GM18868 (cell line): Measurements from ENCODE around the gene NDUFC2.
"Not testable (repeated sequence)": the region's sequence is repeated elsewhere in the genome, so short reads cannot be mapped to it uniquely, and the experiment has no call there.

ENCODE experiments used
- ATAC-seq: cut with Tn5 transposase; IDR thresholded peaks from one replicate; pipeline ENCODE4 v1.9.1; 2021; ENCODE audit warnings: mild to moderate bottlenecking, moderate library complexity; ENCODE audit not compliant: unreplicated experiment

NDUFC2 gene

DNA sequence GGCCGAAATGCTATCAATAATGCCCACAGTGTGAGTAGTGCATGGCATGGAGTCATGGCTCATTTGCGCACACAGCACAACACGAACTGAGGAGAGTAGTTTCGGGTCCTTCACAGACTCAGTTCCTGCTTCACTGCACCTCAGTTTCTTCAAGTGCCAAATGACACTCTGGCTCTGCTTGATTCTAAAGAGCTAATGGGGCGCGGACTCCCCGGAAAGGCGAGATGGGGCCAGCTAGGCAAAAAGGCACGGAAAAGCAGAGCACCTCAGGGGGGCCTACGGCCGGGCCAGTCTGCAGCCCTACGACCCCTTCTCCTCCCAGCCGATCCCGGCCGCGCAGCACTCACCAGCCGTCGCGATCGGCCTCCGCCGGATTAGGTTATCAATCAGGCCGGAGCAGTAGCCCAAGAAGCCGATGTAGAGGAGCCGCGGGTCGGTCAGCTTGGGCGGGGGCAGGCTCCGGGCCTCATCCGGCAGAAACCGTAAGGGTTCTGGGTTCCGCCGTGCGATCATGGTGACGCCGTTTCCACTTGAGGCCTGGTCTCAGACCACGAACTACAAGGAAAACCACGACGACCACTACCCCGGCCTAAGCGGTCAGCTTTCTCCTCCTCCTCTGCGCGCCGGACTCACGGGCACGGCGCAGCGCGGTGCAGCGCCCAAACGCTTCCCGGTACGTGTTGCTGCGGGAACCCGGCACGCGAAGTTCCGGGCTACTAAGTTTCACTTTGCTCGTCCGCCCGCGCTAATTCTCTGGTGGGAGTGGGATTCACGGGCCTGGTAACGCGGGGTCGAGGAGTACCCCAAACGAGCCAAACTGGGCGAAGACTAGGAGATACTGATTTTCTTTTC, at the start of gene NDUFC2:
Gene NDUFC2 (minus strand): TSS at position 631 of the 852 bp plus-strand sequence. CDS start 118 bp downstream, at position 513.
- peak; percentile 83 for ATAC-seq

DNA sequence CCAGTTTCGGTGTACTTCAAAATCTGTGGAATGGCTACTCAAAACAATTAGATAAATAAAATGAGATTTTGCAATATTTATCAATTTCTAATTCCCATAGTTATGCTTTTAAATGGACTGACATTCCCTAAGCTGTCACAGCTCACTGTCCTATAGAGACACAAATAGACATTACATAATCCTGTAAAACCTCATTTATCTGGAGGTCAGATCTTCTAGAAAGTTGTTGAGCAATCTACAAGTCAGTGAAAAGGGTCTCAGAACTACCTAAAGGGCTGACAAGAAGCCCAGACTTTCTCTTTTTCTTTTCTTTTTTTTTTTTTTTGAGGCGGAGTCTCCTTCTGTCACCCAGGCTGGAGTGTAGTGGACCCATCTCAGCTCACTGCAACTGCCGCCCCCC, 47.7 kb upstream of the NDUFC2 start:
- no peak for ATAC-seq

DNA sequence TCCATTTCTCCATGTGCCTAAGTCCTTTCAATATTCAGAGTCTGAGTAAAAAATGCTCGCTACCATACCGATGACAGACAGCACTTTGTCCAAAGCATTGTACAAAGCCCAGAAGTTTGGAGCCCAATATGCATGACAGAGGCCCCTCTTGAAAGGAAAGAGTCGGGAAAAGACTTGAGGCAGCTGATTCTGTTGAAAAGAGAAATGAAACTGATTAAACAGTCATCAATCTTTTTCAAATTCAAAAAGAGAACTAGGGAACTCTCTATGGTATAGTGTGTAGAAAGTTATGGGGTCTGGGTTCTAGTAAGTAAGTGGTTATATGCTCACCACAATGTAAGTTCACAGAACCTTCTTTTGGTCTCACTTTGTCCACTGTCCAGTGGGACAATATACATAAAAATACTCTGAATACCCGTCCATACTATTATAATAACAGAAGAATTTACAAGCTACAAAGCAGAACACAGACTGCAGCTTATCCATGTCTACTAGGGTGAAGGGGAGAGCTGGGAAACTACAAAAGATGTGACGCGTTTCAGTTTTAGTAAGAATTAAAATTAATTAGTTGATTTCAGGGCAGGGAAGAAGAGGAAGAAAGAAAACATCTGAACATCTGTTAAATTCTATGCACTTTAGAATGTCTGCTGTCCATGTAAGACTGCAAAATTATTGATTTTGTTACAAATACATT, 33.1 kb upstream of the NDUFC2 start:
- no peak for ATAC-seq

DNA sequence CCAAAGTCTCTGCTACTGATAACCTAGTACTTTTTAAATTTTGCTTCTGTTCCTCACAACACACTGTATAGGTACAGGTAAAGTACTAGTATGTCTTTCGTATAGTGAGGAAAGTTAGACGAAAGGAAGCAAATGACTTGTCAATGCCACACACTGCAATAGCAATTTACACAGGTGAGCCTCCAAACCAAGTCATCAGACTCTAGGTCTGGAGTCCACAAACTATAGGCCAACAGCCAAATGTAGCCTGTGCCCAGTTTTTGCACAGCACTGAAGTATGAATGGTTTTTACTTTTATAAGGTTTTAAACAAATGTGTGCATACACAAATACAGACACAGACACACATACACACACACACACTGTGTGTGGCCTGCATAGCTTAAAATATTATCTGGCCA, 31.6 kb upstream of the NDUFC2 start:
- ATAC-seq = no peak

DNA sequence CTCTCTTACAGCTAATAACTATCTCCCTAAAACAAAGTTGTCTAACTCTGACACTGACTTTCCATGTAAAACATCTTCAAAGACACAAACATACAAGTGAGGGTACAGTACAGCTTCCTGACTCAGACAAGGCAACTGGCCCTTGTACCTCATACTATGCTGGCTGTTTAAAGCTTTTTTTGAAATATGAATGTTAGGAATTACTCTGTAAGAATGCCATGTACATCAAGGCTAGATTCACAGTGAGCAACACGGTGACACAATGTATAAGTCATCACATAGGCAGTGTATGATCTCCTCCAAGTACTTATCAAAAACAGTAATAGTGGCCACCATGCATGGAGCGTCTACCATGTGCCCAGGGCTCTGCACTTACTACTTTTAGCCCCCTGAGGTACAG, 31.2 kb upstream of the NDUFC2 start:
- ATAC-seq = no peak

DNA sequence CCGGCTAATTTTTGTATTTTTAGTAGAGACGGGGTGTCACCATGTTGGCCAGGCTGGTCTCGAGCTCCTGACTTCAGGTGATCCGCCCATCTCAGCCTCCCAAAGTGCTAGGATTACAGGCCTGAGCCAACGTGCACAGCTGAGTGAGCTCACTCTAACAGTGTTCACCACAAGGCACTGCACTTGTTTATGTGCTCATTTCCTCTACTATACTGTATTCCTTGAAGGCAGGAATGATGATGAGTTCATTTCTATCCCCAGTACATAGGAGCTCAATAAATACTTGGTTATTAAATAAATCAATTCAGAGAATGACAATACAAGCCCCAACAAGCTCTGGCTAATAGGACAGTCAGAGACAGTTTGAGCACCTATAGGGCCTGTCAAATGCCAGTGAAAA, 30.7 kb upstream of the NDUFC2 start:
- no peak for ATAC-seq

DNA sequence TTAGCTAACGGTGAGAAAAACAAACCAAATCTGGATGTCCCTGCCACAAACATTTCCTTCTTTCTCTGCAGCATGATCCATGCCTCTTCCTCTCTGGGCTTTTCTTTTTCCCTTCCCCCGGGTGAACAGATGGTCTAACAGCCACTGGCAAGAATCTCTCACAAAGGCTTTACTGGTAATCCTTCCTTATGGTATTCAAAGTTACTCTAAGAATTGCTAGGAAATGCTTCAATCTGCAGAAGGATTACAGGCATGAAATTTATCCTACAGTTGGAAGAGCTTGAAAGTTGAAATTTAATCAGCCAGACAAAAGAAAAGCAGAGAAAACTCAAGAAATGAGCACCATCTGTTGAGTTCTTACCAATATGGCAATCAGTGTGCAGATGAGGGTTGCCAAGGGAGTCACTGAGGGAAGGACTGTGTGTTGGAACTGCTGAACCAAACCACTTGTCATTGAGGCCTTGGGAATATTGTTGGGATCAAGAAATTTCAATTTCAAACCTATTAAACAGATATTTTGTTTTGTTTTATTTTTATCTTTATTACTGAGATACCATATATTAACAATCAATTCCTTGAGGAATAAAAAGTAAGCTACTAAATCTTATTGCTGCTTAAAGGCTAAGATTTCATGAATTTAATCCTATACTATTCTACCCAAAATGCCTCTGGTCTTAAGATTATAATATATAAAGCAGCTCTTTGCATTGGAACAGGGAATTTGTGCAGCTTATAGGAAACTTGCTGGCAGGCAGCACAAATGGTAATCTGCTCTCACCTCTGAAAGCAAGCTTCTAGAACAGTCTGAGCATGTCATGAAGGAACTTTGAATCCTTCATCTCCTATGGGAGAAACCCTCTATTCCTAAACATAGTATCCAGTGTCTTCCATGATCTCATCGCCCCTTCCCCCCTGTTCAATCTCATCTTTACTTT, 29.7 kb upstream of the NDUFC2 start:
- no peak for ATAC-seq

DNA sequence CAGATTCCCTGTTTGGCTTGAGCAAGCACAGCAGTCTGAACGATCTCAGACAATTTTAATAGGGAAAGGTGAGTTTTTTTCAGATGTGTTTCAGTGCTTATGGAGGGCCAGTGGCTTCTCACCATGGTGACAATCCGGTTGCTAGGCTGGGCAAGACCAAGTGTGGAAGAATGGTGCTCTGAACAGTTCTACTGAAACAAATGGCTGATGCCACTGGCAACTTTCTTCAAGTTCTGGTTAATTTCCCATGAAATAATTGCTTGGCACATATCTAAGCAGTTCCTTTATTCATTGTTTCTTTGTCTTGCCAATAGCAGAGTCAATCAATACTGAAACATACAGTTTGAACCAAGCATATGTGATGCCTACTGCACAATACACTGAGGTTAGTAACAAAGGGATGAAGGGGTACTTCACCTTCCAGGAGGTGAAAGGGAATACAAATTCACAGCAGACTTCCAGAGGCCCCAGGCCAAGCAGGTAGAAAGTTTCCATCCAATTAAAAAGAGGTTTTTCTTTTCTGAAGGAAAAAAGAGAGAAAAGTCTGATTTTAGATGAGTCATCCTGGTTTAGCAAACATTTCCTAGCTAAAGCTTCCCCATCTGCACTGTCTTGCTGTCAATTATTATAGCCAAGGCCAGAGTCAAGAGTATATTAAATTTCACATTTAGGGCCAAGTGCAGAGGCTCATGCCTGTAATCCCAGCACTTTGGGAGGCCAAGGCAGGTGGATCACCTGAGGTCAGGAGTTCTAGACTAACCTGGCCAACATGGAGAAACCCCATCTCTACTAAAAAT, 21.2 kb upstream of the NDUFC2 start:
- ATAC-seq = no peak

DNA sequence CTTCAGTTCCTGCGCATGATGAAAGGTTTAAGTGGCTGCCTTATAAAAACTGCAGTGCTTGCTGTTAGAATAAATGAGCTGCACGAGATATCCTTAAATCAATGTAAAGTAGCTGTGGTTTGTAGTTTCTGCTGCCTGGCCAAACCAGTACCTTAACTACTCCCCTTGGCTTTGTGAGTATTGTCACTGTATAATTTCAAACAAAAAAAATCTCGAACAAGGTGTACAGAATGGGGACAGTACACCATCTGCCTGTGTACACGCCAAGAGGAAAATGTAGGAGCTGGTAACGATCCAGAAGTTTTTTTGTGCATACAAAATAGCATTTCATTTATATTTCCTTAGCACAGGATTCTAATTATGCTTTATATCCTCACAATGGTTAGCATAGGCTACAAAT, 20.6 kb upstream of the NDUFC2 start:
- ATAC-seq = no peak

DNA sequence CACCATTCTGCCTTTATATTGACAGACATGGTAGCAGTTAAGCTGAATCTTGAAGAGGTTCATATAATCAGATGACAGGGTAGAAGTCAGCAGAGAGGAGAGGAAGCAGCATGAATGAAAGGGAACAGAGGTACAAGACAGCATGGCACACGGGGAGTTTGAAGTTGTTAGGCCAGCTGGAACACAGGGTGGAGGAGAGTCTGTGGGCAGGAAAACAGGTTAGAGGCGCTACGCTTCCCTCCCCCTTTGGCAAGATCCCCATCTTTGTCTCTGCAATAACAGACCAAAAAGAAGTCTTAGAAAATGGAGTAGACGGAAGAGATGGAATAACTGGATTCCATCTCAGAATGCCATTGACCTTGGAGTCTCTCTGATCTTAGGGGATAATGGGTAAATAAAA, 20.0 kb upstream of the NDUFC2 start:
- no peak for ATAC-seq

DNA sequence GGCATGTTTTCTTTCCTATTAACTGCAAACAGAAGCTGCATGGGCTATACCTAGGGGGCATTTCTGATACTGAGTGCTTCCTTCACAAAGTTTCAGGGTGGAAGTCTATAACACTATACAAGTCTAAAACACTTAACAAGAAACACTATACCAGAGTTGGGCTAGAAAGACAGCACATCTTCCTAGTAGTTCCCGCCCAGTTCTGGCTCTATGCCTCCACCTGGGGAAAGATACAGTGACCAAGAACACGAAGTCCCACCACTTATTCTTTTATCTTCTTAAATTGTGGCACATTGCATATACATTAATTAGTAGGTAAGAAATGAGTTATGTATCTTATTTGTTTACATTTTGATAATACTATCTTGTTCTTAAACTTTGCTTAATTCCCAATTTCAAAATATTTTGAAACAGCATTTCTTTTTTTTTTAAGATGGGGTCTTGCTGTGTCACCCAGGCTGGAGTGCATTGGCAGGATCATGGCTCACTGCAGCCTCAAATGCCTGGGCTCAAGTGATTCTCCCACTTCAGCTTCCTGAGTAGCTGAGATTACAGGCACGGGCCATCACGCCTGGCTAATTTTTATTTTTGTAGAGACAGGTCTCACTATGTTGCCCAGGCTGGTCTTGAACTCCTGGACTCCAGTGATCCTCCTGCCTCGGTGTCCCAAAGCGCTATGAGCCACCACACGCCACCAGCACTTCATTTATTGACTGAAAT, 18.2 kb upstream of the NDUFC2 start:
- no peak for ATAC-seq

DNA sequence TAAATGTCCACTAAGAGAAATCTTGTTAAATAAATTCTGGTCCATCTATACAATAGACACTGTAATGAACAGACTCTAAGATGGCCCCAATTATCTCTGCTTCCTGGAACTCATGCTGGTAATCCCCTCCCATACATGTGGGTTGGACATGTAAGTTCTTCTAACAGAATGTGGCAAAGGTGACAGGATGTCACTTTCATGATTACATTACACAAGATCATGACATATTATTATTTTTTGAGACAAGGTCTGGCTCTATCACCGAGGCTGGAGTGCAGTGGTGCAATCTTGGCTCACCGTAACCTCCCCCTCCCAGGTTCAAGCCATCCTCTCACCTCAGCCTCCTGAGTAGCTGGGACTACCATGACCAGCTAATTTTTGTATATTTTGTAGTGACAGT, 14.6 kb upstream of the NDUFC2 start:
- ATAC-seq = no peak

DNA sequence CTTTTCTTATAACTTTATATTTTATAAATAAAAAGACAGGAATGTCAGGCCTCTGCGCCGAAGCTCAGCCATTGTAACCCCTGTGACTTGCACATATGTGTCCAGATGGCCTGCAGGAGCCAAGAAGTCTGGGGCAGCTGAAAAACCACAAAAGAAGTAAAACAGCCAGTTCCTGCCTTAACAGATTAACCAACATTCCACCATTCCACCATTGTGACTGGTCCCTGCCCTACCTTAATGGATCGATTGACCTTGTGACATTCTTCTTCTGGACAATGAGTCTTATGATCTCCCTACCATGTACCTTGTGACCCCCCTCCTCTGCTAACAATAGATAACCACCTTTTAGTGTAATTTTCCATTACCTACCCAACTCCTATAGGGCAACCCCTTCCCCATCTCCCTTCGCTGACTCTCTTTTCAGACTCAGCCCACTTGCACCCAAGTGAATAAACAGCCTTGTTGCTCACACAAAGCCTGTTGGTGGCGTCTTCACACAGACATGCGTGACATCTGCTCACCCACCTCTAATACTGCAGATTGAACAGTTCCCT, 6.9 kb upstream of the NDUFC2 start:
- ATAC-seq = not testable (repeated sequence)

DNA sequence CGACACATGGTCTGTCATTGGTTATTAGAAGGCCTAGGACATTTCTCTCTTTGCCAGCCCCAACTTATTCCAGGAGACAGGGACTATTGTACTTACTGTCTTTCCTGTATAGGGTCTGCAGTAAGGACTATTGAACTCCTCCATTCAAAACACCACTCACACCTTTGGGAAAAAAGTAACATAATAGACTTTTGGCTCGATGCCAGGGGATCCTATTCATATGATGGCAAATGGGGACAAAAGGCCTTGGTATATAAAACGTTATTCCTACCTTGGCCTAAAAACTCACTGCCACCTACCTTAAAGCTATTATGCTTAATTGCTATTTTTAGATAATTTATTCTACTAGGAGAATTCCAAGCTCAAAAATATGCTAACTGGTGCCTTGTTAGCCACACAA, 6.3 kb upstream of the NDUFC2 start:
- ATAC-seq = no peak

DNA sequence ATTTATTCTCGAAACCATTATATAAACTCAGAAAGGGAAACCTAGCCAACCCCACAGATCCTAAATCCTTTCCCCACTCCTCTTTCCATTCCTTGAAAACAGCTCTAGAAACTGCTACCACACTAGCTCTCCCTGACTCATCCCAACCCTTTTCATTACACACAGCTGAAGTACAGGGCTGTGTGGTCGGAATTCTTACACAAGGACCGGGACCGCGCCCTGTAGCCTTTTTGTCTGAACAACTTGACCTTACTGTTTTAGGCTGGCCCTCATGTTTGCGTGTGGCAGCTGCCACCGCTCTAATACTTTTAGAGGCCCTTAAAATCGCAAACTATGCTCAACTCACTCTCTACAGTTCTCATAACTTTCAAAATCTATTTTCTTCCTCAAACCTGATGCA, 4.8 kb upstream of the NDUFC2 start:
- not testable (repeated sequence) for ATAC-seq

DNA sequence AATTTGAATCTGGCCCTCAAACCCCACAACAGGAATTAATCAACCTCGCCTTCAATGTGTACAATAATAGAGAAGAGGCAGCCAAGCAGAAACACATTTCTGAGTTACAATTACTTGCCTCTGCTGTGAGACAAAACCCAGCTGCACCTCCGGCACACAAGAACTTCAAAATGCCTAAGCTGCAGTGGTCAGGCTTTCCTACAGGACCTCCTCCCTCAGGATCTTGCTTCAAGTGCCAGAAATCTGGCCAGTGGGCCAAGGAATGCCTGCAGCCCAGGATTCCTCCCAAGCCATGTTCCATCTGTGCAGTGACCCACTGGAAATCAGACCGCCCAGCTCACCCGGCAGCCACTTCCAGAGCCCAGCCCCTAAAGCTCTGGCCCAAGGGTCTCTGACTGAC, 3.4 kb upstream of the NDUFC2 start:
- ATAC-seq = no peak

DNA sequence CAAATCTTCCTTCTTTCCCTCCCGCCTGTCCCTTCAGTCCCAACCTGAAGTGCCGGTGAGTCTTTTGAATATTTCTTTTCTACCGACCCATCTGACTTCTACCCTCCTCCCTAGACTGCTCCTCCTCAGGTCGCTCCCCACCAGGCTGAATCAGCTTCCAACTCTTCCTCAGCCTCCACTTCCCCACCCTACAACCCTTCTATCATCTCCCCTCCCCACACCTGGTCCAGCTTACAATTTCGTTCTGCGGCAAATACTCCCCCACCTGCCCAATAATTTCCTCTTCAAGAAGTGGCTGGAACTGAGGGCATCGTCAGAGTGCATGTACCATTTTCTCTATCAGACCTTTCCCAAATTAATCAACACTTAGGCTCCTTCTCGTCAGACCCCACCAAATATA, 2.5 kb upstream of the NDUFC2 start:
- ATAC-seq = no peak

DNA sequence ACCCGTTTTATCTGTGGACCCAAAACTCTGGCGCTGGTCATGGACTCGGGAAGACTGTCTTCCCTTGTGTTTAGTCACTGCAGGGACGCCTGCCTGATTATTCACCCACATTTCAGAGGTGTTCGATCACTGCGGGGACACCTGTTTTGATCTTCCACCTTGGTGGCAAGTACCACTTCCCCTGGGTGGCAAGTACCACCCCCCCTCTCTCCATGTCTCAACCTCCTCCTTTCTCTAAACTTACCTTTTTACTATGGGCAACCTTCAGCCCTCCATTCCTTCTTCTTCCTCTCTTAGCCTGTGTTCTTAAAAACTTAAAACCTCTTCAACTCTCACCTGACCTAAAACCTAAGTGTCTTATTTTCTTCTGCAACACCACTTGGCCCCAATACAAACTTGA, 1.9 kb upstream of the NDUFC2 start:
- no peak for ATAC-seq

DNA sequence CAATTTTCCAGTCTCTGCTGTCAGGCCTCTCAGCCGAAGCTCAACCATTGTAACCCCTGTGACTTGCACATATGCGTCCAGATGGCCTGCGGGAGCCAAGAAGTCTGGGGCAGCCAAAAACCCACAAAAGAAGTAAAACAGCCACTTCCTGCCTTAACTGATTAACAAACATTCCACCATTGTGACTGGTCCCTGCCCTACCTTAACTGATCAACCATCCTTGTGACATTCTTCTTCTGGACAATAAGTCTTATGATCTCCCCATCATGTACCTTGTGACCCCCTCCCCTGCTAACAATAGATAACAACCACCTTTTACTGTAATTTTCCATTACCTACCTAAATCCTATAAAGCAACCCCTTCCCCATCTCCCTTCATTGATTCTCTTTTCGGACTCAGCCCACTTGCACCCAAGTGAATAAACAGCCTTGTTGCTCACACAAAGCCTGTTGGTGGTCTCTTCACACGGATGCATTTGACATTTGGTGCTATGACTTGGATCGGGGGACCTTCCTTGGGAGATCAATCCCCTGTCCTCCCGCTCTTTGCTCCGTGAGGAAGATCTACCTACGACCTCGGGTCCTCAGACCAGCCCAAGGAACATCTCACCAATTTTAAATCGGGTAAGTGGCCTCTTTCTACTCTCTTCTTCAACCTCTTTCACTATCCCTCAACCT, 1.3 kb upstream of the NDUFC2 start:
- ATAC-seq = no peak
